Activated CD4-positive, alpha-beta T cell treated with anti-CD3 and anti-CD28 coated beads for 36 hours (primary cell): ENCODE data around the gene MARK4. TPM values are rescaled to one million over a fixed set of nuclear protein-coding genes. Genes with fewer than 3 reads are reported as not detected.
"Not testable (repeated sequence)": the region's sequence is repeated elsewhere in the genome, so short reads cannot be mapped to it uniquely, and the experiment has no call there.

Source experiments
- ATAC-seq: fragments of 200-7000 bp; cut with Tn5 transposase; one replicate; pipeline ENCODE4 v1.10.0; 2021; ENCODE audit warnings: mild to moderate bottlenecking, moderate library complexity
- CTCF ChIA-PET: fragments of 350-600 bp; sonication (Branson Sonifier 250); formaldehyde crosslinking; loops from one replicate; lab custom pipeline; 2021; ENCODE audit warnings: antibody characterized with exemption; lab: Charles Lee
- POLR2A ChIA-PET: fragments of 350-600 bp; sonication (Branson Sonifier 250); formaldehyde crosslinking; loops from one replicate; lab custom pipeline; 2021; ENCODE audit warnings: antibody characterized with exemption, inconsistent platforms; lab: Charles Lee
- DNase-seq: peaks from one replicate; pipeline ENCODE4 v3.0.0-alpha.2; 2020
- H3K27ac Mint-ChIP-seq: one replicate; pipeline ENCODE4 v1.8.0; 2021; ENCODE audit warnings: mixed read lengths
- H3K27me3 Mint-ChIP-seq: one replicate; pipeline ENCODE4 v1.8.0; 2021; ENCODE audit warnings: mixed read lengths
- H3K36me3 Mint-ChIP-seq: one replicate; pipeline ENCODE4 v1.8.0; 2021; ENCODE audit warnings: low read depth, mixed read lengths
- H3K4me1 Mint-ChIP-seq: one replicate; pipeline ENCODE4 v1.8.0; 2021; ENCODE audit warnings: mixed read lengths
- H3K4me3 Mint-ChIP-seq: one replicate; pipeline ENCODE4 v1.8.0; 2021; ENCODE audit warnings: mild to moderate bottlenecking, moderate library complexity, mixed read lengths
- H3K9me3 Mint-ChIP-seq: one replicate; pipeline ENCODE4 v1.8.0; 2021; ENCODE audit warnings: low read depth, mixed read lengths
- intact Hi-C, 2 experiments: fragments of 100-400 bp; cut with DNase I in 1 of 2; cut with micrococcal nuclease in 1 of 2; formaldehyde crosslinking; loops; one replicate each; pipeline versions ENCODE4 v1.14.2 to v1.15.1; 2022 to 2024; cut with DNase I, micrococcal nuclease
- total RNA-seq, 2 experiments: library from RNA; stranded (reverse); gene quantifications; one replicate each; pipeline ENCODE4 v1.2.3, GENCODE V29; 2021

The MARK4 gene
- total RNA-seq, 2 experiments from 2014 or later: 19.1 to 19.6 TPM

- CTCF ChIA-PET: no interaction called here
- Mint-ChIP-seq H3K9me3 (no peaks in the 10 kb centered on the region), H3K27me3 (no peaks in the 10 kb centered on the region), H3K4me1 (no peaks in the 10 kb centered on the region), H3K27ac (no peak overlapping the region), H3K4me3 (no peak overlapping the region), H3K36me3 (no peaks in the 10 kb centered on the region)
- intact Hi-C loops: no loop called here
- DNase-seq (no peak), ATAC-seq (no peak)
- POLR2A ChIA-PET: no interaction called here
Observed at GRCh38 chr19:45331411-45331810, 80.3 kb downstream of the MARK4 start.

- ChIA-PET POLR2A (no interaction called here), CTCF (interaction anchor here (0.6 to 0.7 kb wide), 3 partner anchors 151 to 1062 kb away, joined by 3 to 4 read pairs (median 3); no protein-coding TSS in a partner anchor)
- no peak for DNase-seq
- Mint-ChIP-seq H3K36me3 (no peaks in the 10 kb centered on the region), H3K27me3 (peaks cover 4% of the 10 kb centered on the region), H3K4me3 (no peak overlapping the region), H3K27ac (no peak overlapping the region), H3K4me1 (peaks cover 3% of the 10 kb centered on the region), H3K9me3 (no peaks in the 10 kb centered on the region)
- intact Hi-C loops: no loop called here
- no peak for ATAC-seq
Observed at GRCh38 chr19:45333609-45334303, 82.7 kb downstream of the MARK4 start.

GRCh38 chr19:45334881-45335280 lies 83.8 kb downstream of the MARK4 start:
- H3K9me3 Mint-ChIP-seq, POLR2A ChIA-PET, H3K36me3 Mint-ChIP-seq, H3K4me1 Mint-ChIP-seq, ATAC-seq, H3K27ac Mint-ChIP-seq, H3K27me3 Mint-ChIP-seq, H3K4me3 Mint-ChIP-seq, DNase-seq: not testable (repeated sequence)
- CTCF ChIA-PET: interaction anchor here (0.6 to 1.1 kb wide), 3 partner anchors 33 to 1061 kb away, joined by 3 read pairs; no protein-coding TSS in a partner anchor
- intact Hi-C loops: loop anchor here (5.0 kb wide), 2 partner anchors 83 to 433 kb away; partner anchors contain the start of gene MARK4 (in 1 of the 2)

GRCh38 chr19:45336696-45337251 lies 85.7 kb downstream of the MARK4 start:
- CTCF ChIA-PET: interaction anchor here (0.6 to 1.9 kb wide), 2 partner anchors 149 to 158 kb away, joined by 3 to 5 read pairs; partner anchors contain the start of genes BLOC1S3 and TRAPPC6A
- intact Hi-C loops: loop anchor here (5.0 kb wide), 2 partner anchors 84 to 434 kb away; partner anchors contain the start of gene MARK4 (in 1 of the 2)
- H3K9me3 Mint-ChIP-seq: no peaks in the 10 kb centered on the region
- POLR2A ChIA-PET: no interaction called here
- H3K4me1 Mint-ChIP-seq: peaks cover 6% of the 10 kb centered on the region
- no peaks in the 10 kb centered on the region for H3K36me3 Mint-ChIP-seq
- no peak for ATAC-seq
- DNase-seq: no peak
- H3K4me3 Mint-ChIP-seq: no peak overlapping the region
- peaks cover 10% of the 10 kb centered on the region for H3K27me3 Mint-ChIP-seq
- no peak overlapping the region for H3K27ac Mint-ChIP-seq

- ChIA-PET POLR2A (no interaction called here), CTCF (interaction anchor here (0.7 to 2.8 kb wide), 12 partner anchors 10 to 616 kb away, joined by 3 to 13 read pairs (median 3); no protein-coding TSS in a partner anchor)
- no peak overlapping the region for H3K4me3 Mint-ChIP-seq
Observed at GRCh38 chr19:45339629-45340028, 88.6 kb downstream of the MARK4 start.

GRCh38 chr19:45340232-45340898 lies 89.3 kb downstream of the MARK4 start, which contains the start of gene KLC3:
KLC3 (plus strand) TSS chr19:45340750; CDS start chr19:45345542, 4,792 bp downstream.
- peaks cover 6% of the 10 kb centered on the region for H3K4me1 Mint-ChIP-seq
- H3K27me3 Mint-ChIP-seq: peaks cover 18% of the 10 kb centered on the region
- CTCF ChIA-PET: interaction anchor here (1.8 to 2.8 kb wide), 2 partner anchors 91 to 616 kb away, joined by 4 to 13 read pairs; no protein-coding TSS in a partner anchor
- POLR2A ChIA-PET: interaction anchor here (0.6 kb wide), 1 partner anchor 326 kb away, joined by 7 read pairs; no protein-coding TSS in a partner anchor
- H3K4me3 Mint-ChIP-seq: peak within 1 kb of the TSS; percentile 25
- peak; percentile 65 for DNase-seq
- ATAC-seq: peak; percentile 29
- H3K36me3 Mint-ChIP-seq: no peaks in the 10 kb centered on the region
- no peaks in the 10 kb centered on the region for H3K9me3 Mint-ChIP-seq
- intact Hi-C loops: loop anchor here in 1 of 2 experiments (1.0 kb wide), 1 partner anchor 30 kb away; the partner anchor contains the start of gene ERCC2
- no peak within 1 kb of the TSS for H3K27ac Mint-ChIP-seq

More at GRCh38 chr19:45339629-45340028, 88.6 kb downstream of the MARK4 start:
- ATAC-seq (no peak), DNase-seq (no peak)
- Mint-ChIP-seq H3K36me3 (no peaks in the 10 kb centered on the region), H3K27me3 (peaks cover 15% of the 10 kb centered on the region), H3K27ac (no peak overlapping the region), H3K4me1 (peaks cover 6% of the 10 kb centered on the region), H3K9me3 (no peaks in the 10 kb centered on the region)
- intact Hi-C loops: loop anchor here (1.0 to 5.0 kb wide), 4 partner anchors 31 to 437 kb away; partner anchors contain the start of genes ERCC2 (in 1 of the 2) and MARK4 (in 1 of the 2)

- Mint-ChIP-seq H3K27ac (no peak overlapping the region), H3K9me3 (no peaks in the 10 kb centered on the region), H3K27me3 (peaks cover 18% of the 10 kb centered on the region), H3K4me3 (no peak overlapping the region), H3K4me1 (peaks cover 6% of the 10 kb centered on the region), H3K36me3 (no peaks in the 10 kb centered on the region)
- POLR2A ChIA-PET: interaction anchor here (0.5 to 0.6 kb wide), 2 partner anchors 25 to 1619 kb away, joined by 3 to 4 read pairs; no protein-coding TSS in a partner anchor
- intact Hi-C loops: loop anchor here in 1 of 2 experiments (1.0 kb wide), 1 partner anchor 29 kb away; the partner anchor contains the start of gene ERCC2
- DNase-seq: peak; percentile 29
- ATAC-seq: peak; percentile 30
- CTCF ChIA-PET: no interaction called here
Observed at GRCh38 chr19:45340899-45341453, 89.9 kb downstream of the MARK4 start.

- Mint-ChIP-seq H3K27me3 (peaks cover 16% of the 10 kb centered on the region), H3K36me3 (no peaks in the 10 kb centered on the region), H3K27ac (no peak overlapping the region), H3K9me3 (no peaks in the 10 kb centered on the region), H3K4me1 (peaks cover 6% of the 10 kb centered on the region), H3K4me3 (no peak overlapping the region)
- no peak for DNase-seq
- POLR2A ChIA-PET: no interaction called here
- no peak for ATAC-seq
- CTCF ChIA-PET: interaction anchor here (1.1 kb wide), 1 partner anchor 93 kb away, joined by 4 read pairs; no protein-coding TSS in a partner anchor
- intact Hi-C loops: no loop called here
Observed at GRCh38 chr19:45342911-45343310, 91.8 kb downstream of the MARK4 start.

- Mint-ChIP-seq H3K4me1 (peaks cover 2% of the 10 kb centered on the region), H3K27me3 (peaks cover 12% of the 10 kb centered on the region), H3K9me3 (no peaks in the 10 kb centered on the region), H3K4me3 (no peak overlapping the region), H3K27ac (no peak overlapping the region), H3K36me3 (no peaks in the 10 kb centered on the region)
- DNase-seq: no peak
- CTCF ChIA-PET: interaction anchor here (0.7 kb wide), 1 partner anchor 29 kb away, joined by 3 read pairs; no protein-coding TSS in a partner anchor
- POLR2A ChIA-PET: interaction anchor here (0.6 kb wide), 1 partner anchor 236 kb away, joined by 3 read pairs; no protein-coding TSS in a partner anchor
- ATAC-seq: no peak
- intact Hi-C loops: no loop called here
Observed at GRCh38 chr19:45344621-45345505, 93.8 kb downstream of the MARK4 start.

- H3K27me3 Mint-ChIP-seq: peaks cover 8% of the 10 kb centered on the region
- H3K27ac Mint-ChIP-seq: no peak overlapping the region
- no peak for DNase-seq
- POLR2A ChIA-PET: interaction anchor here (0.6 kb wide), 1 partner anchor 236 kb away, joined by 3 read pairs; no protein-coding TSS in a partner anchor
- no peak overlapping the region for H3K4me3 Mint-ChIP-seq
- no peaks in the 10 kb centered on the region for H3K9me3 Mint-ChIP-seq
- H3K4me1 Mint-ChIP-seq: no peaks in the 10 kb centered on the region
- H3K36me3 Mint-ChIP-seq: peaks cover 2% of the 10 kb centered on the region
- intact Hi-C loops: no loop called here
- CTCF ChIA-PET: no interaction called here
- ATAC-seq: no peak
Observed at GRCh38 chr19:45345506-45345860, 94.4 kb downstream of the MARK4 start.
